NCI-H748 treated with DMSO at 0.1 percent for 48 hours (cell line): ENCODE data around the gene IKZF1.

Experiments used
- DNase-seq: peaks from one replicate; lab custom pipeline; 2025; lab: John Stamatoyannopoulos, UW

IKZF1 gene

DNA sequence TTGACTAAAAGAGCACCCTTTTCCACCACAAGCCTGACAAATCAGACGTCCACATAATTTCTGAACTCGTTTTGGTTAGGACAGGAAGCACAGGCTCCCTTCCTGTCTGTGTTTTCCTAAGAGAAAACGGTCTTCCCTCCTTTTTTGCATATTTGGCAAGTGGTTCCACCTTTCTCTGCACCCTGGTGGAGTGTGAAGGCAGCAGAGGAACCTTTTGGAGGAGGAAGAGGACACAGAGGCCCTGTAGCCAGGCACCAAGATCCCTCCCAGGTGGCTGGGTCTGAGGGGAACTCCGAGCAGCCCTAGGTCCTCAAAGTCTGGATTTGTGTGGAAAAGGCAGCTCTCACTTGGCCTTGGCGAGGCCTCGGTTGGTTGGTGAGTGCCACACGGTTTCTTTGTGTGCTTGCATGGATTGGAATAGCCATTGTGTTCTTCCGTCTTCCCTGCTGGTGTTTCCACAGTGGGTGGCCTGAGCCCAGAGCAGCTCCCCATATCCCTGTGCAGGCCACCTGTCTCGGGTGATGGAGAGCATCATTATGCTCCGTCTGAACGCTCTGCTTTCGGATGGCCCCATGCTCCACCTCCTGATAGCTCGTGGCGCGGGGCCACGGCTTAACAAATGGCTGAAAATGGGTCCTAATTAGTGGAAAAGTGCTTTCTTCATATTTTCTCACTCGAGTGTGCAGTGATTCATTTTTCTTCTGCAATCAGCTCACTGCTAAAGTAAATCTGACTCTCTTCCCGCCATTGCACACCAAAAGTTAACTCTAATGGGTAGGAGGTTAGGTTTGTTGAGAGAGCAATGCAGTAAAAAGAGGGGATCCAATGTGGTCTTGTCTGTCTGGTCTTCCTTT, 4.2 kb downstream of the IKZF1 start:
- no peak for DNase-seq

DNA sequence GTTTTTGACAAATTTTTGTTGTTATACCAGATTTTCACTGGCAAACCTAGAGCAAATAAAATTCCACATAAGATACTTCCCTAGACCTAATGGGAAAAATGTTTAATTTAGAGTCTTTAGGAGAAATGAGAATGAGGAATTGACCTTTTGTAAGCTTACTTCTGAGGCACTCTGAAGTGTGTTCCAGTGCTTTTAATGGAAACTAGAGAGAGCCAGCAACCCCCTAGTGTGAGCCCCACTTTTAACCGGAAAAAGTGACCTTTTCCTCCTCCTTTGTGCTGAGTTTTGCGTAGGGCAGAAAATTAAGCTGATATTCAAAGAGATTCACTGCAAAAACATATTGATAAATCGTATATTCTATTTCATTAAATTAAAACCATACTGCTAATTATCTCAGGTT, 5.2 kb downstream of the IKZF1 start:
- DNase-seq: no peak

GRCh38 chr7:50310361-50310760, 5.8 kb downstream of the IKZF1 start:
- no peak for DNase-seq

- no peak for DNase-seq
Observed at GRCh38 chr7:50310956-50311355, 6.4 kb downstream of the IKZF1 start.

- DNase-seq: no peak
Observed at GRCh38 chr7:50312250-50313162, 8.0 kb downstream of the IKZF1 start.

DNA sequence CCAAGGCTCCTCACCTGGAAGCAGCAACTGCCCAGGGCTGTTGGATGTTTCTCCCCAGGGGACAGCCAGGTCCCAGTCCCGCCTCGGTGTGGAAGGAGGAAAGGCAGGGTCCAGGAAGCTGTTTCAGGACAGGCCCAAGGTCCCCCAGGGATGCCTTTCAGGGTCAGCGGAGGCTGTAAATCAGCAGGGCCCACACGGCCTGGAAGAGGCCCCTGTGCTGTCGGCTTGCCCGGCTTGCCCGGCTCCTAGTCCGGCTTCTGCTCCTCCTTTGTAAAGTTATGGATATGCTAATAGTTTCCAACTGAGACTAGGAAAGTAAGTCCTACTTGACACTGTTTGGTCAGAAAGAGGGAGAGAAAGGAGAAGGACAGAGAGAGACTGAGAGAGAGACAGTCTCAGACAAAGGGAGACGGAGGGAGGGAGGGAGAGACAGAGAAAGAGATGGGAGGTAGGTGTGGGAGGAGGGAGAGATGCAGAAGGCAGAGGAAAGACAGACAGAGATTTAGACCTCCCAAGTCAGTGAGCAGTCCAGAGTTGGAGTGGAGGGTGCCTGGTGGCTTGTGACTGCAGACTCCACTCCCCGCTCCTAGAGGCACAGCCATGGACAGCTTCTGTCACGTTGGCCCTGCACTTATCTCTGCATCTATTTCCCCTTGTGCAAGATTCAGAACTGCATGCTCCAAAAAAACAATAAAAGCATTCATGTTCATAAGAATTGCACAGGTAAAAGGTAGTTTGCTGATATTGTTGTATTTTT, 10.5 kb downstream of the IKZF1 start:
- DNase-seq: no peak

DNA sequence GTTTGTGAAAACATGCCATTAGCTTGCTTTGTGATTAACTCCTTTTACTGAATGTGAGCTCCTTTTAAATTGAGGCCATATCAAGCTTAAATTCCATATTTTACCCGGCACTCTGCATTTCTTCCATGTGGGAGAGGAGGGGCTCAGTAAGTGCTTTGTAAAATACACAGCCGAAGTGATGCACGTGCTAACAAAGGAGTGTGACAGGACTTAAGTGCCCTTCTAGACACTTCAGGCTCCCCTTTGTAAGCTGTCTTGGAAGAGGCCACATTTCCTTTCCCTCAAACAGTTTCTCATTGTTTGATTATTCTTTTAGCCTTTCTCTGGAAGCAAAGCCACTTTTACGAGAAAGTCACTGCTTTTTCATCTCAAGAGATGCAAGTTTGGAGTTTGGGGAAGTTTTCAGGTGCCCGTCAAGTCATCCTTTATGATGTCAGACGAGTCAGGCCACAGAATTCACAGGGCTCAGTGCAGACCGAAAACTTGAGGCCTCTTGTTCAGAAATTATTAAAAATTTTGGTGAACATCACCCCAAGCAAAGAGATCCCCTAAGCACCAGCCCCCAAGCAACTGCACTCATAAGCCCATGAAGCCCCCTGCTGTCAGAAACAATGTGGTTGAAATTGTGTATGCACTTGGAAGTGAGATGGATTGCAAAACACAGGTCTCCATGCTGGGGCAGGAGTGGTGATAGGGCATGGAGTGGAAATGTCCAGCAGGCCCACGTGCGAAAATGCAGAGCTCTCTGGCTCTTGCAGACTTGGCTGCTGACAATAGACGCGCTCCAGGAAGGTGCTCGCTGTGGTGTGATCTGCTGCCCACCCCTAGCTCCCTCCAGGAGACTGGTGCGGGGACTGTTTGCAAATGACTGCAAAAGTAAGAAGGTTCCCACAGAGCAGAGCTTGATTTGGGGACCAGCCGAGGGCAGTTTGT, 11.5 kb downstream of the IKZF1 start:
- no peak for DNase-seq

GRCh38 chr7:50317221-50317678, 12.7 kb downstream of the IKZF1 start:
- DNase-seq: no peak

- DNase-seq: no peak
Observed at GRCh38 chr7:50317697-50318669, 13.5 kb downstream of the IKZF1 start.

GRCh38 chr7:50321487-50322067, 17.1 kb downstream of the IKZF1 start:
- DNase-seq: no peak

DNA sequence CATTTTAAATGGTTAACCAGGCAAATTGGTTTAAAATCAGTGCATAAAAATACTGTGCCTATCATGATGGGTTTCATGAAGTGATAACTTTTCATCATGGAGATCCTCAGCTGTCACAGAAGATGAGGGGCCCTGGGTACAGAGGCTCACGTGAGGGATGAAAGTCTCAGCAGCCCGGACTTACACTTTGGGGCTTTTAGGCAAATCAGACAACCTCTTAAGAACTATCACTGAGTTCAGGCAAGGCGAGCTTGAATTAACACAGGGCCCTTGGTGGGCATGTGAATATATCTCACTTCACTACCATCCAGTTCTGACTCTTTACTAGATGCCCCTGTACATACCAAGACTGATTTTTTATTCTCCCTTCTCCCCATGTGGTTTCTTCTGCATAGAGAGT, 19.6 kb downstream of the IKZF1 start:
- DNase-seq: no peak

DNA sequence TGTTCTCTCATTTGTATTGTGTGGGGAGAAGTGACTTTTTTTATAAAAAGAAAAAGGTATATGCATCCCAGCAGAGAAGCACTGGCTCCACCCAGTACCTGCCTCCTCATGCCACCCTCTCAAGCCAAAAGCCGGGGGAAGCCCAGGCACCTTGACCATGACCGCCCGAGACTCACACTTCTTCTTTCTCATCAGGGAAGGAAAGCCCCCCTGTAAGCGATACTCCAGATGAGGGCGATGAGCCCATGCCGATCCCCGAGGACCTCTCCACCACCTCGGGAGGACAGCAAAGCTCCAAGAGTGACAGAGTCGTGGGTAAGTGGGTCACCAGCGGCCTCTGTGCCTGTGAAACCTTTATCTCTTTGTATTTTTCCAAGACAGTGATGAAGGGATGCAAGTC, 22.9 kb downstream of the IKZF1 start:
- no peak for DNase-seq

GRCh38 chr7:50329775-50330174, 25.3 kb downstream of the IKZF1 start:
- no peak for DNase-seq

GRCh38 chr7:50330254-50330653, 25.7 kb downstream of the IKZF1 start:
- DNase-seq: no peak

- no peak for DNase-seq
Observed at GRCh38 chr7:50330696-50331095, 26.2 kb downstream of the IKZF1 start.

DNA sequence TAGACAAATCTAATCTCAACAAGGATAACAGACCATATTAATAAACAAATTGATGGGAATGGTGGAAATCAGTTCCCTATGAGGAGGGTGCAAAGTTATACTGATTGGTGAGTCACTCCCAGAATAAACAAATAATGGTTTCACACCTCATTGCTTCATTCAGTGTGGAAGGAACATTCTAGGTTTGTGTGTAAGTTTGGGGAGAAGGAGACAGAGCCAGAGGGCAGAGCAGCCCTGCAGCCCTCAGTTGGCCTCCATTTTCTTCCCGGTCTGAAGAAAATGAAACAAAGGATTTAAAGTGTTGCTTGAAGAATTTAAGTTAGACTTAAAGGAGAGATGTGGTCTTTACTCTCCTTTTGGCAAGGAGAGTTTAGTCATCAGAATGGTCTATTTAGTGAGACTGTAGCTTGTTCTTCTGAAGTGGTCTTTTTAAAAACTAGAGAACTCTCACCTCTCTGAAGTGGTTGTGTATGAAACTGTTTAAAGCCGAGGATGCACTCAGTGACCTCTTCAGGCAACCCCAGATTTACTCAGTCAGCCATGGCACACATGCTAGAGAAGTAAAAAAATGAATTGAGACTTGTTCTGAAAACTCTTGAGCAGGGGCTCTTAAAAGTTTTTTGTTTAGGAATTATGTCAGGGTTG, 27.2 kb downstream of the IKZF1 start:
- no peak for DNase-seq

DNA sequence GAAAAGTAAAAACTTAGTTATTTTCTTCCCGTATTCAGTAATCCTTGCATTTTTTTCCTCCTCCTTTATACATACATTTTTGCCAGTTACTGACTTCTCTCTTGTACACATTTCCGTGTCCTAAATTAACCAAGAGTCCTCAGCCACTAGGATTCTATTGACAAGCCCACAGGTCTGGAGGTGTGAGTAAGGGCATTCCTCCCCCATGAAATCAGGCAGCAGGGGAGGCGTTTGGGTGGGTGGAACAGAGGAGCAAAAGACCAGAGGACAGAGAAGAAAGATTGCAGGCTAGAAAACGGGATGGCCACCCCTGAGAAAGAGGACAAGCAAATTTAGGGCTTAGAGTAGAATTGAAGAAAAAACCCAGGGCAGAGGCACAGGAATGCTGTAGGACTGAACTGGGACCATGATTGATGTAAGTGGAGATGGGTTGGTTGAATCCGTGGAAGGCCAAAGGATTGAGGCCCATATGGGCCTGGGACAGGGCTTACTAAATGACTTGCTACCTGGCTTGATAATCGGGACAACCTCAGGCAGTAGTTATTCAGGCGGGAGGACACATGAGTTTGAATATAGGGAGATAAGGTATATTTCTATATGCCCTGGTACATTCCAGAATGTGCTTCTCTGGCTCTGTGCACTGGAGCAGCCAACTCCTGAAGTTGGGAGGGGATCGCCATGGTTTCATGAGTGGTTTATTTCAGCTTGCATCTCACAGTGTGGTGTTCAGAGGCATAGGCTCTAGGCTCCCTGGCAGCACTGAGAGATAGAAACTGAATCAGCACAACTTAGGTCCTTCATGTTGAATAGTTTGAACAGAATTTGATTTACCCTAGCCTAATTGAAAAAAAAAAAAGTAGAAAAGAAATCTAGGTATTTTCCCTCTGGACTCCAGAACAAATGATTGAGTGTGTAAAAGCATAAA, 28.0 kb downstream of the IKZF1 start:
- no peak for DNase-seq

GRCh38 chr7:50333221-50333651, 28.7 kb downstream of the IKZF1 start:
- no peak for DNase-seq
